GM12878 (cell line): Measurements from ENCODE around the gene GCDH. TPM values are rescaled to one million over a fixed set of nuclear protein-coding genes. Genes with fewer than 3 reads are reported as not detected.

ENCODE experiments used
- BACH1 ChIP-seq: fragments of 450-650 bp; IDR thresholded peaks from 2 replicates; pipeline ENCODE4 v1.6.1; 2017; ENCODE audit warnings: mild to moderate bottlenecking, borderline replicate concordance
- BCLAF1 ChIP-seq: fragments of 450-650 bp; IDR thresholded peaks from 2 replicates; pipeline ENCODE4 v1.6.1; 2017; ENCODE audit warnings: antibody characterized with exemption, mild to moderate bottlenecking, moderate library complexity
- CBX5 ChIP-seq: sonication (generic); IDR thresholded peaks from 2 replicates; pipeline ENCODE4 v1.6.1; 2016; ENCODE audit warnings: low read depth, moderate library complexity, mild to moderate bottlenecking, inconsistent platforms
- CHD1 ChIP-seq: IDR thresholded peaks from 2 replicates; pipeline ENCODE4 v1.6.1; 2012; ENCODE audit warnings: low read depth, low read length, improper control_type of control experiment
- CREM ChIP-seq: IDR thresholded peaks from 2 replicates; pipeline ENCODE4 v1.6.1; 2014; ENCODE audit warnings: antibody characterized with exemption, low read depth
- EP300 ChIP-seq, 2 experiments: fragments of 150-350 bp in 1 of 2; IDR thresholded peaks; 2 replicates each; pipeline ENCODE4 v1.6.1; 2011 to 2012; ENCODE audit warnings: low read depth in 2 of 2, low read length in 2 of 2, borderline replicate concordance in 1 of 2, improper control_type of control experiment in 1 of 2, inconsistent platforms in 1 of 2; ENCODE audit not compliant: control insufficient read depth in 1 of 2
- FOXK2 ChIP-seq: fragments of 450-650 bp; IDR thresholded peaks from 2 replicates; pipeline ENCODE4 v1.6.1; 2017; ENCODE audit warnings: mild to moderate bottlenecking, moderate library complexity
- GABPA ChIP-seq: IDR thresholded peaks from 2 replicates; pipeline ENCODE4 v1.6.1; 2014; ENCODE audit warnings: antibody characterized with exemption, low read depth, mild to moderate bottlenecking, inconsistent platforms
- IKZF1 ChIP-seq: fragments of 450-650 bp; conservative IDR thresholded peaks from 2 replicates; pipeline ENCODE4 v1.6.1; 2017; ENCODE audit warnings: antibody characterized with exemption, mild to moderate bottlenecking
- JUND ChIP-seq: IDR thresholded peaks from 2 replicates; pipeline ENCODE4 v1.6.1; 2012; ENCODE audit warnings: low read depth, mild to moderate bottlenecking, low read length, improper control_type of control experiment, moderate library complexity
- KDM1A ChIP-seq: fragments of 200-600 bp; sonication (generic); IDR thresholded peaks from 2 replicates; pipeline ENCODE4 v1.6.1; 2016; ENCODE audit warnings: borderline replicate concordance
- MEF2A ChIP-seq: IDR thresholded peaks from 2 replicates; pipeline ENCODE4 v1.6.1; 2011; ENCODE audit warnings: low read depth, mild to moderate bottlenecking, low read length, moderate library complexity; ENCODE audit not compliant: insufficient read depth
- MEF2B ChIP-seq: fragments of 450-650 bp; IDR thresholded peaks from 2 replicates; pipeline ENCODE4 v1.6.1; 2018; ENCODE audit warnings: mild to moderate bottlenecking, moderate library complexity; ENCODE audit not compliant: partially characterized antibody, poor library complexity, severe bottlenecking
- NFIC ChIP-seq: IDR thresholded peaks from 2 replicates; pipeline ENCODE4 v1.6.1; 2012; ENCODE audit warnings: low read depth, mild to moderate bottlenecking, inconsistent platforms, low read length, moderate library complexity
- PAX8 ChIP-seq: fragments of 450-650 bp; IDR thresholded peaks from 2 replicates; pipeline ENCODE4 v1.6.1; 2017; ENCODE audit warnings: mild to moderate bottlenecking, moderate library complexity
- POLR2A ChIP-seq: IDR thresholded peaks from 2 replicates; pipeline ENCODE4 v1.6.1; 2011; ENCODE audit warnings: low read depth, mild to moderate bottlenecking, low read length
- RELB ChIP-seq: fragments of 450-650 bp; IDR thresholded peaks from 2 replicates; pipeline ENCODE4 v1.6.1; 2017; ENCODE audit warnings: low read depth, mild to moderate bottlenecking, moderate library complexity
- SIX5 ChIP-seq: IDR thresholded peaks from 2 replicates; pipeline ENCODE4 v1.6.1; 2011; ENCODE audit warnings: mild to moderate bottlenecking, low read depth, low read length, moderate library complexity; ENCODE audit not compliant: severe bottlenecking
- SMAD1 ChIP-seq: fragments of 450-650 bp; IDR thresholded peaks from 2 replicates; pipeline ENCODE4 v1.6.1; 2018; ENCODE audit warnings: mild to moderate bottlenecking, low read depth; ENCODE audit not compliant: partially characterized antibody
- SP1 ChIP-seq: IDR thresholded peaks from one replicate; pipeline ENCODE4 v1.6.1; 2011; ENCODE audit warnings: low read depth, low read length
- SREBF2 ChIP-seq: IDR thresholded peaks from 2 replicates; pipeline ENCODE4 v1.6.1; 2012; ENCODE audit warnings: mild to moderate bottlenecking, low read length
- TAF1 ChIP-seq: IDR thresholded peaks from 2 replicates; pipeline ENCODE4 v1.6.1; 2011; ENCODE audit warnings: mild to moderate bottlenecking, low read depth, low read length, borderline replicate concordance
- TCF12 ChIP-seq: IDR thresholded peaks from 2 replicates; pipeline ENCODE4 v1.6.1; 2011; ENCODE audit warnings: low read depth, mild to moderate bottlenecking, low read length
- USF2 ChIP-seq: IDR thresholded peaks from 2 replicates; pipeline ENCODE4 v1.6.1; 2011; ENCODE audit warnings: low read depth, low read length, improper control_type of control experiment, borderline replicate concordance
- YBX1 ChIP-seq: fragments of 450-650 bp; IDR thresholded peaks from 2 replicates; pipeline ENCODE4 v1.6.1; 2016; ENCODE audit warnings: antibody characterized with exemption
- ZNF24 ChIP-seq: fragments of 450-650 bp; IDR thresholded peaks from 2 replicates; pipeline ENCODE4 v1.6.1; 2017; ENCODE audit warnings: antibody characterized with exemption, mild to moderate bottlenecking
- ZZZ3 ChIP-seq: IDR thresholded peaks from 2 replicates; pipeline ENCODE4 v1.6.1; 2011; ENCODE audit warnings: low read depth; ENCODE audit not compliant: control insufficient read depth, insufficient read length
- polyA plus RNA-seq, 11 experiments: library from polyadenylated mRNA; depleted of rRNA in 4 of 11; unstranded in 6 of 11; stranded (reverse) in 5 of 11; fragments of >200 nt; fragmentation: Nextera tagmentation in 4 of 11; fragmentation: Illumina TruSeq in 1 of 11; extraction: Ambion mirVana in 4 of 11; extraction: Trizol in 1 of 11; gene quantifications; 1 replicate in 1 of 11; 2 replicates in 10 of 11; pipeline versions ENCODE4 v1.2.1 to v1.2.3, GENCODE V29; 2011 to 2016; ENCODE audit warnings: inconsistent platforms in 2 of 11, missing spikeins in 2 of 11, low read depth in 1 of 11
- total RNA-seq, 4 experiments: library from RNA; depleted of rRNA in 3 of 4; stranded (reverse); fragments of >200 nt in 3 of 4; fragmentation: Illumina TruSeq in 1 of 4; extraction: Trizol in 1 of 4; gene quantifications; 2 replicates each; pipeline versions ENCODE4 v1.2.1 to v1.2.3, GENCODE V29; 2013 to 2021

The GCDH gene
- total and polyA plus RNA-seq, 10 of the 15 experiments (the other 5 are each of a cell fraction or from before 2014, with no cell fraction given), result 4.2 to 69.4 (median 39.7) TPM

- TF ChIP-seq BCLAF1 (no peak), YBX1 (no peak), MEF2A (0 out of 2 replicates have a peak, but pooled peaks have one; percentile 54), MEF2B (no peak), GABPA (no peak), PAX8 (no peak), SREBF2 (0 out of 2 replicates have a peak, but pooled peaks have one; percentile 12), CREM (peak; percentile 53), IKZF1 (peak; percentile 87; the same call in 1 of the 2 replicates), NFIC (no peak), JUND (no peak), SP1 (peak; percentile 99), USF2 (peak; percentile 68), ZNF24 (no peak), FOXK2 (no peak), TAF1 (peak; percentile 92), POLR2A (peak; percentile 99), KDM1A (no peak), CHD1 (peak; percentile 90; the same call in 1 of the 2 replicates), RELB (0 out of 2 replicates have a peak, but pooled peaks have one; percentile 32), BACH1 (peak; percentile 98), TCF12 (0 out of 2 replicates have a peak, but pooled peaks have one; percentile 65), SMAD1 (peak; percentile 69), EP300 (IDR thresholded peaks at IDR 0.05; ENCODE audit: borderline replicate concordance in 1 of 2, control insufficient read depth in 1 of 2, low read depth in 2 of 2, low read length in 2 of 2) (peak; percentile 8 to 13; a peak in 1 of 4 replicates), CBX5 (no peak), ZZZ3 (no peak), SIX5 (peak; percentile 18)
These were observed 47.2 kb downstream of the GCDH start, which contains the start of gene CALR (continued) for GRCh38 chr19:12937927-12938778.
